ENCODE data around the gene EAPP.
A peak's percentile ranks its signal among the peaks of the same experiment; 100 is the strongest.

EAPP gene

DNA sequence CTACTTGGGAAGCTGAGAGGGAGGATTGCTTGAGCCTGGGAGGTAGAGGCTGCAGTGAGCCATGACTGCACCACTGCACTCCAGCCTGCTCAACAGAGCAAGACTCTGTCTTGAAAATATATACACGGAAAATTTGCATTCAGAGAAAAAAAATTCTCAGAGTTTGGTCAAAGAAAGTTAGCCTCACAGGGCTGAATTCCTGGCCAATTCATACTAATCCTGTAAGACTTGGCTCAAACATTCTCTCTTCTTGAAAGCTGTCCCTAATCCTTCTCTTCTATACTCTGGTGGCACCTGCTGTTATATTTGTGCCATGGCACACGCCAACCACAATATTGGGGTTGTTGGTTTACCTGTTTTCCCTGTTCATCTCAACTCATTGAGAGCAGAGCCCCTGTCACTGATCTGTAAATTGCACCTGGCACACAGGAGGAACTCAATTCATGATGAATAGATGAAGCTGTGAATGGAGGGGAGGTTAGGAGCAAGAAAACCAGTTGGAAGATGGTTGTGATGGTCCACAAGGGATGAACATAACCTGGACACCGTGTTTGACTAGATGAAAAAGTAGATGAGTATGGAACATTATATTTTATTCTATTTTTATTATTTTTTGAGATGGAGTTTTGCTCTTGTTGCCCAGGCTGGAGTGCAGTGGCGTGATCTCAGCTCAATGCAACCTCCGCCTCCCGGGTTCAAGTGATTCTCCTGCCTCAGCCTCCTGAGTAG lies 40.7 kb downstream of the EAPP start:
- DNase-seq (ENCODE audit: low read depth in 2 of 2): peak; percentile 33 to 43
- no peak overlapping the region for H3K4me3 ChIP-seq (replicated peaks in 1 of 2; ENCODE audit: low read depth in 2 of 2, low read length in 2 of 2)
- TF ChIP-seq CTCF (IDR thresholded peaks at IDR 0.05; ENCODE audit: low read depth, low read length): peak; percentile 29

DNA sequence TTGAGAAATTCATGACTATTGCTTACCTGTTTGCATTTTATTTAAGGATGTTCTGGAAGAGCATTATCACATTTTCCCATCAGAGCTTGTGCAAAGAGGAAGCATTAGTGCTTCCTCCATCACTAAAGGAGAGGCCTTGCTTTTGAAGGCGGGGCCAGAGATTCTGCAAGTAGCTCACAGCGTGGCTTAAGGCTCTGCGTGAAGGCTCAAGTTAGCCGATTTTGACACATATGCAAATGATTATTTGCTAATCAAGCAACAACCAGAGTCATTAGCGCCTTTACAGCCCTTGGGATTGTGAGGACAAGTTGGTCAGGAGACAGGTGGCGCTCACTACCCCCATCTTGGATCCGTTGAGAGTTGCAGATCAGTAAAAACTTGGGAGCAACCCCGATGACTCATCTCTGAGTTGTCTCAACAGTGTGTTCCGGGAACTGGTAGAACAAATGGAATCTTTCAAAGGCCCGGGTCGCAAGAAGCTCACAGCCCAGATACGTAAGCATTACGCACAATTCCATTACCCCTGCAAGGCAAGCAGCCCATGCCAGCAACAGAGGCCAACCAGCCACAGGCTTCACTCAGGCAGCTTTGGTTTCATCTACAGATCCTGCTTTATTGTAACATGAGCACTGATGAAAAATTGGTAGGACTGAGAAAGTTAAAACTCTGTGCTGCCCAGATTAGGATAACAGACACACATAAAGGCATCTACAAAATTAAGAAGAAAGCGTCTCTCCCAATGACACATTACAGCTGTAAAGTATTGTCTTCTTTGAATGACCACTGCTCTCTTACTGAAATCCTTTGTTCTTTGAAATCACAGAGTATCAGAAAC lies 42.6 kb downstream of the EAPP start:
- DNase-seq (ENCODE audit: low read depth in 2 of 2): peak; percentile 99 to 100
- H3K4me3 ChIP-seq (replicated peaks in 1 of 2; ENCODE audit: low read depth in 2 of 2, low read length in 2 of 2): peak overlapping the region in 1 of 2 donors; percentile 22
- TF ChIP-seq CTCF (IDR thresholded peaks at IDR 0.05; ENCODE audit: low read depth, low read length): peak; percentile 8

- DNase-seq (ENCODE audit: low read depth in 2 of 2): peak in 1 of 2 donors; percentile 84
- no peak overlapping the region for H3K4me3 ChIP-seq (replicated peaks in 1 of 2; ENCODE audit: low read depth in 2 of 2, low read length in 2 of 2)
- TF ChIP-seq CTCF (IDR thresholded peaks at IDR 0.05; ENCODE audit: low read depth, low read length): no peak
Observed at GRCh38 chr14:34496007-34496678, 43.4 kb downstream of the EAPP start.

GRCh38 chr14:34489324-34489723 lies 50.2 kb downstream of the EAPP start:
- no peak overlapping the region for H3K4me3 ChIP-seq (replicated peaks in 1 of 2; ENCODE audit: low read depth in 2 of 2, low read length in 2 of 2)
- TF ChIP-seq CTCF (IDR thresholded peaks at IDR 0.05; ENCODE audit: low read depth, low read length): no peak
- DNase-seq (ENCODE audit: low read depth in 2 of 2): peak in 1 of 2 donors; percentile 41

DNA sequence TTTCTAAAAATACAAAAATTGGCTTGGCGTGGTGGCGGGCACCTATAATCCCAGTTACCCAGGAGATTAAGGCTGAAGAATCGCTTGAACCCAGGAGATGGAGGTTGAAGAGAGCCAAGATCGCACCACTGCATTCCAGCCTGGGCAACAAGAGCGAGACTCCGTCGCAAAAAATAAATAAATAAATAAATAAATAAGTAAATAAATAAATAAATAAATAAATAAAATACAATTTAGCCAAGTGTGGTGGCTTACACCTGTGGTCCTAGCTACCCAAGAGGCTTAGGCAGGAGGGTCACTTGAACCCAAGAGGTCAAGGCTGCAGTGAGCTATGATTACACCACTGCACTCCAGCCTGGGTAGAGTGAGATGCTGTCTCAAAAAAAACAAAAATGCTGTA lies 51.0 kb downstream of the EAPP start:
- TF ChIP-seq CTCF (IDR thresholded peaks at IDR 0.05; ENCODE audit: low read depth, low read length): no peak
- DNase-seq (ENCODE audit: low read depth in 2 of 2): no peak
- H3K4me3 ChIP-seq (replicated peaks in 1 of 2; ENCODE audit: low read depth in 2 of 2, low read length in 2 of 2): no peak overlapping the region

- DNase-seq (ENCODE audit: low read depth in 2 of 2): no peak
- H3K4me3 ChIP-seq (replicated peaks in 1 of 2; ENCODE audit: low read depth in 2 of 2, low read length in 2 of 2): no peak overlapping the region
- TF ChIP-seq CTCF (IDR thresholded peaks at IDR 0.05; ENCODE audit: low read depth, low read length): no peak
Observed at GRCh38 chr14:34484726-34485125, 54.8 kb downstream of the EAPP start.

All from cardiac fibroblast (primary cell).